ENCODE measurements around the gene COPS7B. TPM values are rescaled to one million over a fixed set of nuclear protein-coding genes. Genes with fewer than 3 reads are reported as not detected.
A peak's percentile ranks its signal among the peaks of the same experiment; 100 is the strongest.

Gene COPS7B
- polyA plus RNA-seq, 3 donors = 9.5 to 38.8 (median 11.9) TPM

- Mint-ChIP-seq H3K27ac (no peak overlapping the region), H3K36me3 (peaks cover 55 to 73% of the 10 kb centered on the region in 2 donors), H3K4me1 (peaks cover 10% of the 10 kb centered on the region), H3K27me3 (ENCODE audit: low read depth in 3 of 3) (no peaks in the 10 kb centered on the region), H3K4me3 (no peak overlapping the region), H3K9me3 (no peaks in the 10 kb centered on the region)
- DNase-seq = no peak
- Histone ChIP-seq H3K36me3 (replicated peaks in 1 of 2; ENCODE audit: control insufficient read depth in 1 of 2, insufficient read depth in 2 of 2, low read length in 2 of 2) (peaks cover 57 to 77% of the 10 kb centered on the region in 2 donors), H3K4me3 (replicated peaks in 1 of 3; ENCODE audit: low read depth in 2 of 3, low read length in 3 of 3) (no peak overlapping the region), H2AFZ (ENCODE audit: insufficient read depth, low read depth, low read length, poor library complexity, severe bottlenecking) (no peak overlapping the region), H3K4me2 (replicated peaks; ENCODE audit: extremely low read depth, low read length, poor library complexity, severe bottlenecking) (no peak overlapping the region), H4K20me1 (ENCODE audit: insufficient read depth, low read length) (peaks cover 35% of the 10 kb centered on the region), H3K79me2 (ENCODE audit: insufficient read depth, low read length) (peaks cover 52% of the 10 kb centered on the region), H3K27ac (ENCODE audit: low read depth in 1 of 2, low read length in 2 of 2) (no peak overlapping the region), H3K9me3 (replicated peaks in 1 of 2; ENCODE audit: control insufficient read depth in 1 of 2, insufficient read depth in 1 of 2, low read length in 2 of 2) (no peaks in the 10 kb centered on the region), H3K9ac (ENCODE audit: insufficient read depth, low read length, poor library complexity, severe bottlenecking) (no peak overlapping the region), H3K27me3 (ENCODE audit: control insufficient read depth in 2 of 2, insufficient read depth in 2 of 2, low read length in 2 of 2) (no peaks in the 10 kb centered on the region), H3K4me1 (ENCODE audit: control insufficient read depth in 1 of 2, insufficient read depth in 2 of 2, low read length in 2 of 2) (peaks cover 9 to 14% of the 10 kb centered on the region in 2 donors)
- no peak for TF ChIP-seq CTCF (IDR thresholded peaks at IDR 0.05)
- 100% methylated on average over 2 of the region's 3 CpGs for WGBS (ENCODE audit: insufficient coverage)
- intact Hi-C loops (cut with micrococcal nuclease) = no loop called here
Observed at GRCh38 chr2:231791107-231791506, 4.9 kb downstream of the COPS7B start.

GRCh38 chr2:231794383-231794782 is 8.1 kb downstream of the COPS7B start:
- Mint-ChIP-seq H3K4me3 (no peak overlapping the region), H3K9me3 (no peaks in the 10 kb centered on the region), H3K27ac (peak overlapping the region in 1 of 7 donors; percentile 2), H3K36me3 (peaks cover 72 to 98% of the 10 kb centered on the region in 2 donors), H3K4me1 (no peaks in the 10 kb centered on the region), H3K27me3 (ENCODE audit: low read depth in 3 of 3) (no peaks in the 10 kb centered on the region)
- Histone ChIP-seq H3K4me3 (replicated peaks in 1 of 3; ENCODE audit: low read depth in 2 of 3, low read length in 3 of 3) (no peak overlapping the region), H2AFZ (ENCODE audit: insufficient read depth, low read depth, low read length, poor library complexity, severe bottlenecking) (no peak overlapping the region), H3K36me3 (replicated peaks in 1 of 2; ENCODE audit: control insufficient read depth in 1 of 2, insufficient read depth in 2 of 2, low read length in 2 of 2) (peaks cover 77 to 95% of the 10 kb centered on the region in 2 donors), H3K79me2 (ENCODE audit: insufficient read depth, low read length) (peaks cover 25% of the 10 kb centered on the region), H3K9me3 (replicated peaks in 1 of 2; ENCODE audit: control insufficient read depth in 1 of 2, insufficient read depth in 1 of 2, low read length in 2 of 2) (no peaks in the 10 kb centered on the region), H3K27ac (ENCODE audit: low read depth in 1 of 2, low read length in 2 of 2) (no peak overlapping the region), H3K9ac (ENCODE audit: insufficient read depth, low read length, poor library complexity, severe bottlenecking) (no peak overlapping the region), H4K20me1 (ENCODE audit: insufficient read depth, low read length) (peaks cover 18% of the 10 kb centered on the region), H3K4me1 (ENCODE audit: control insufficient read depth in 1 of 2, insufficient read depth in 2 of 2, low read length in 2 of 2) (no peaks in the 10 kb centered on the region), H3K4me2 (replicated peaks; ENCODE audit: extremely low read depth, low read length, poor library complexity, severe bottlenecking) (no peak overlapping the region), H3K27me3 (ENCODE audit: control insufficient read depth in 2 of 2, insufficient read depth in 2 of 2, low read length in 2 of 2) (no peaks in the 10 kb centered on the region)
- no CpG with 5 or more reads among the region's 3 CpGs for WGBS (ENCODE audit: insufficient coverage)
- no peak for TF ChIP-seq CTCF (IDR thresholded peaks at IDR 0.05)
- intact Hi-C loops (cut with micrococcal nuclease) = no loop called here
- DNase-seq = no peak

All from CD14-positive monocyte (primary cell).